GM12865 (cell line): ENCODE data around the gene CMTM2.

Source experiments
- DNase-seq: peaks from one replicate; pipeline ENCODE4 v3.0.0; 2010; ENCODE audit warnings: low read depth
- H3K4me3 ChIP-seq: 2 replicates; pipeline ENCODE4 v1.5.1; 2011; ENCODE audit warnings: mild to moderate bottlenecking, low read depth, low read length, control low read depth
- CTCF ChIP-seq: IDR thresholded peaks from 2 replicates; pipeline ENCODE4 v1.5.1; 2011; ENCODE audit warnings: low read length, control low read depth, low read depth, inconsistent platforms; ENCODE audit not compliant: insufficient read depth; ENCODE audit errors: missing control alignments

CMTM2 gene

GRCh38 chr16:66635406-66635805 lies 56.1 kb downstream of the CMTM2 start:
- TF ChIP-seq CTCF, result no peak
- no peak overlapping the region for H3K4me3 ChIP-seq
- DNase-seq, result no peak

- H3K4me3 ChIP-seq, result no peak overlapping the region
- TF ChIP-seq CTCF, result no peak
These were observed 56.9 kb downstream of the CMTM2 start for GRCh38 chr16:66636199-66636598.

GRCh38 chr16:66637806-66638205 lies 58.5 kb downstream of the CMTM2 start:
- no peak overlapping the region for H3K4me3 ChIP-seq
- no peak for TF ChIP-seq CTCF
- DNase-seq, result no peak

More at GRCh38 chr16:66636199-66636598, 56.9 kb downstream of the CMTM2 start:
- no peak for DNase-seq
